HCT116 (cell line): ENCODE measurements around the gene RAI1. TPM values are rescaled to one million over a fixed set of nuclear protein-coding genes. Genes with fewer than 3 reads are reported as not detected.

ENCODE experiments used
- ATAC-seq: fragments of 200-7000 bp; cut with Tn5 transposase; 2 replicates; pipeline ENCODE4 v1.9.1; 2020; ENCODE audit warnings: mild to moderate bottlenecking, moderate library complexity
- BruUV-seq: library from RNA; stranded (reverse); fragments of 400-500 nt; replicated peaks from 2 replicates; lab custom pipeline; 2021; lab: Mats Ljungman, UMichigan
- CTCF ChIA-PET: fragments of 300-600 bp; sonication (Branson Sonifier 250); formaldehyde crosslinking; loops from one replicate; lab custom pipeline; 2021; ENCODE audit warnings: antibody characterized with exemption; lab: Charles Lee
- POLR2A ChIA-PET: fragments of 300-600, 350-600 bp; sonication (Branson Sonifier 250); formaldehyde crosslinking; loops from one replicate; lab custom pipeline; 2021; ENCODE audit warnings: antibody characterized with exemption; lab: Charles Lee
- RAD21 ChIA-PET, 2 experiments: fragments of 300-600 bp; sonication (Branson Sonifier 250); formaldehyde crosslinking; loops; one replicate each; lab custom pipeline; 2023; ENCODE audit warnings: low total read pairs in 2 of 2; ENCODE audit not compliant: uncharacterized antibody in 2 of 2, unreplicated experiment in 2 of 2, low non-redundant PET in 1 of 2; lab: Charles Lee
- DNase-seq: peaks from one replicate; pipeline ENCODE4 v3.0.0-alpha.2; 2010; ENCODE audit warnings: low read depth, low spot score
- H2AFZ ChIP-seq: fragments of 200-600 bp; shearing (Covaris generic), sonication (generic); 2 replicates; pipeline ENCODE4 v1.6.1; 2017; ENCODE audit warnings: low read depth, mixed run types, mixed read lengths, antibody characterized with exemption, low read length; ENCODE audit not compliant: poor library complexity, severe bottlenecking
- H3K27ac ChIP-seq: 2 replicates; pipeline ENCODE4 v1.5.1; 2012; ENCODE audit warnings: low read depth, low read length
- H3K27me3 ChIP-seq: fragments of 200-600 bp; sonication (generic); 2 replicates; pipeline ENCODE4 v1.6.1; 2016; ENCODE audit warnings: mixed run types, low read length, mixed read lengths; ENCODE audit not compliant: insufficient read depth
- H3K36me3 ChIP-seq, 2 experiments: fragments of 200-500 bp in 1 of 2; fragments of 200-600 bp in 1 of 2; sonication (Bioruptor generic) in 1 of 2; sonication (generic) in 1 of 2; 2 replicates each; pipeline versions ENCODE4 v1.5.1 to v1.6.1; 2014 to 2016; ENCODE audit warnings: low read length in 2 of 2, inconsistent platforms in 1 of 2, mixed read lengths in 1 of 2, mixed run types in 1 of 2; ENCODE audit not compliant: insufficient read depth in 2 of 2, control insufficient read depth in 1 of 2
- H3K4me1 ChIP-seq, 2 experiments: fragments of 200-600 bp in 1 of 2; sonication (generic) in 1 of 2; 2 replicates each; pipeline versions ENCODE4 v1.5.1 to v1.6.1; 2012 to 2017; ENCODE audit warnings: low read length in 2 of 2, inconsistent platforms in 1 of 2, mild to moderate bottlenecking in 1 of 2, mixed read lengths in 1 of 2, mixed run types in 1 of 2, moderate library complexity in 1 of 2; ENCODE audit not compliant: insufficient read depth in 2 of 2, control insufficient read depth in 1 of 2
- H3K4me2 ChIP-seq: fragments of 200-600 bp; sonication (generic); 2 replicates; pipeline ENCODE4 v1.6.1; 2017; ENCODE audit warnings: mixed run types, low read length, mixed read lengths
- H3K4me3 ChIP-seq, 2 experiments: fragments of 200-600 bp in 1 of 2; sonication (generic) in 1 of 2; replicated peaks in 1 of 2; 2 replicates each; pipeline ENCODE4 v1.5.1; 2011 to 2016; ENCODE audit warnings: low read length in 2 of 2, control low read depth in 1 of 2, low read depth in 1 of 2, mild to moderate bottlenecking in 1 of 2, mixed read lengths in 1 of 2, mixed run types in 1 of 2
- H3K79me2 ChIP-seq: fragments of 200-600 bp; sonication (generic); 2 replicates; pipeline ENCODE4 v1.6.1; 2017; ENCODE audit warnings: mild to moderate bottlenecking, mixed run types, low read length, moderate library complexity, mixed read lengths; ENCODE audit not compliant: insufficient read depth
- H3K9ac ChIP-seq: fragments of 200-600 bp; sonication (generic); 2 replicates; pipeline ENCODE4 v1.6.1; 2016; ENCODE audit warnings: low read length, mixed read lengths
- H3K9me2 ChIP-seq: fragments of 200-600 bp; sonication (generic), shearing (Covaris generic); 2 replicates; pipeline ENCODE4 v1.6.1; 2017; ENCODE audit warnings: mixed run types, mild to moderate bottlenecking, moderate library complexity; ENCODE audit not compliant: insufficient read depth
- H3K9me3 ChIP-seq, 2 experiments: fragments of 200-500 bp in 1 of 2; fragments of 200-600 bp in 1 of 2; sonication (Bioruptor generic) in 1 of 2; sonication (generic) in 1 of 2; 2 replicates each; pipeline ENCODE4 v1.6.1; 2014 to 2017; ENCODE audit warnings: low read length in 2 of 2, mixed read lengths in 2 of 2, inconsistent platforms in 1 of 2, low read depth in 1 of 2, mild to moderate bottlenecking in 1 of 2, mixed run types in 1 of 2, moderate library complexity in 1 of 2; ENCODE audit not compliant: control insufficient read depth in 1 of 2, insufficient read depth in 1 of 2
- H4K20me1 ChIP-seq: fragments of 200-600 bp; sonication (generic), shearing (Covaris generic); 2 replicates; pipeline ENCODE4 v1.6.1; 2017; ENCODE audit warnings: mixed run types, mild to moderate bottlenecking, moderate library complexity; ENCODE audit not compliant: insufficient read depth
- CBX3 ChIP-seq: IDR thresholded peaks from 2 replicates; pipeline ENCODE4 v1.6.1; 2012; ENCODE audit warnings: low read depth
- CTCF ChIP-seq, 3 experiments: fragments of 200-600 bp in 1 of 3; sonication (generic) in 1 of 3; IDR thresholded peaks in 2 of 3; conservative IDR thresholded peaks in 1 of 3; 2 replicates each; pipeline ENCODE4 v1.5.1; 2012 to 2017; ENCODE audit warnings: low read depth in 2 of 3, low read length in 2 of 3, antibody characterized with exemption in 1 of 3, borderline replicate concordance in 1 of 3, control low read depth in 1 of 3, mild to moderate bottlenecking in 1 of 3, mixed read lengths in 1 of 3, mixed run types in 1 of 3, moderate library complexity in 1 of 3; ENCODE audit not compliant: insufficient read depth in 1 of 3
- EGR1 ChIP-seq: IDR thresholded peaks from 2 replicates; pipeline ENCODE4 v1.6.1; 2012; ENCODE audit warnings: low read depth
- JUND ChIP-seq: IDR thresholded peaks from 2 replicates; pipeline ENCODE4 v1.6.1; 2012
- MAX ChIP-seq: IDR thresholded peaks from 2 replicates; pipeline ENCODE4 v1.6.1; 2012
- POLR2A ChIP-seq: IDR thresholded peaks from 2 replicates; pipeline ENCODE4 v1.7.0; 2011; ENCODE audit warnings: borderline replicate concordance; ENCODE audit not compliant: insufficient read depth, insufficient read length; ENCODE audit errors: extremely low read depth
- RAD21 ChIP-seq: IDR thresholded peaks from 2 replicates; pipeline ENCODE4 v1.6.1; 2012; ENCODE audit warnings: low read depth, mild to moderate bottlenecking
- REST ChIP-seq: IDR thresholded peaks from 2 replicates; pipeline ENCODE4 v1.6.1; 2012; ENCODE audit warnings: low read depth
- SP1 ChIP-seq: IDR thresholded peaks from 2 replicates; pipeline ENCODE4 v1.6.1; 2012; ENCODE audit warnings: low read depth
- TCF7L2 ChIP-seq: IDR thresholded peaks from 2 replicates; pipeline ENCODE4 v1.7.0; 2011; ENCODE audit warnings: borderline replicate concordance, inconsistent platforms; ENCODE audit not compliant: insufficient read depth, insufficient read length; ENCODE audit errors: extremely low read depth
- intact Hi-C: fragments of 100-400 bp; cut with micrococcal nuclease; formaldehyde crosslinking; loops from 2 replicates; pipeline ENCODE4 v1.10.0; 2022
- total RNA-seq: library from RNA; stranded (reverse); gene quantifications from one replicate; pipeline ENCODE4 v1.2.1, GENCODE V29; 2021; ENCODE audit not compliant: unreplicated experiment

Gene RAI1
- total RNA-seq, 1 experiment from 2014 or later, result 38.5 TPM

GRCh38 chr17:17783116-17783824 is 102.0 kb downstream of the RAI1 start:
- H3K4me2 ChIP-seq, result peak overlapping the region; percentile 91
- H2AFZ ChIP-seq, result no peak overlapping the region
- peak overlapping the region; percentile 76 for H3K9ac ChIP-seq
- ChIA-PET RAD21 (no interaction called here), CTCF (no interaction called here), POLR2A (no interaction called here)
- intact Hi-C loops, result loop anchor here (10.0 kb wide), 1 partner anchor 98 kb away; the partner anchor contains the start of gene RAI1
- TF ChIP-seq CBX3, result no peak
- TF ChIP-seq RAD21, result no peak
- 0 out of 2 replicates have a peak, but pooled peaks have one; percentile 20 for TF ChIP-seq SP1
- TF ChIP-seq MAX, result peak; percentile 46; the same call in 1 of the 2 replicates
- no peak for TF ChIP-seq REST
- peak; percentile 96 for TF ChIP-seq EGR1
- TF ChIP-seq CTCF (IDR thresholded peaks at IDR 0.05 in 2 of 3, conservative IDR thresholded peaks at IDR 0.05 in 1 of 3; ENCODE audit: borderline replicate concordance in 1 of 3, insufficient read depth in 1 of 3, low read depth in 2 of 3, low read length in 2 of 3), result peak in 1 of 3 experiments; percentile 32; a peak in 2 of 6 replicates
- no peak for TF ChIP-seq POLR2A
- TF ChIP-seq TCF7L2, result peak; percentile 95
- no peak for TF ChIP-seq JUND
- peak overlapping the region; percentile 80 for H3K27ac ChIP-seq
- peaks cover 32% of the 10 kb centered on the region for H3K79me2 ChIP-seq
- DNase-seq (no peak), ATAC-seq (peak; percentile 72)
- H3K4me3 ChIP-seq, result peak overlapping the region; percentile 41 to 61
- H3K27me3 ChIP-seq, result no peaks in the 10 kb centered on the region
- H3K36me3 ChIP-seq, result no peaks in the 10 kb centered on the region
- no peaks in the 10 kb centered on the region for H3K9me3 ChIP-seq
- peaks cover 48 to 72% of the 10 kb centered on the region in 2 experiments for H3K4me1 ChIP-seq
- no TSS peak for BruUV-seq
- no peaks in the 10 kb centered on the region for H3K9me2 ChIP-seq
- no peaks in the 10 kb centered on the region; the same call in 1 of the 2 replicates for H4K20me1 ChIP-seq
